ENCODE measurements around the gene NQO1.

- TF ChIP-seq CTCF (IDR thresholded peaks at IDR 0.05) (no peak), POLR2A (IDR thresholded peaks at IDR 0.05) (no peak)
Measured at GRCh38 chr16:69663846-69664245, 62.5 kb downstream of the NQO1 start.

Data from uterus (tissue), 2 donors.